ENCODE results near the gene MEX3D. TPM values are rescaled to one million over a fixed set of nuclear protein-coding genes. Genes with fewer than 3 reads are reported as not detected.

Gene MEX3D
- total RNA-seq, 4 donors from 2014 or later: 18.8 to 47.8 (median 28.7) TPM

DNA sequence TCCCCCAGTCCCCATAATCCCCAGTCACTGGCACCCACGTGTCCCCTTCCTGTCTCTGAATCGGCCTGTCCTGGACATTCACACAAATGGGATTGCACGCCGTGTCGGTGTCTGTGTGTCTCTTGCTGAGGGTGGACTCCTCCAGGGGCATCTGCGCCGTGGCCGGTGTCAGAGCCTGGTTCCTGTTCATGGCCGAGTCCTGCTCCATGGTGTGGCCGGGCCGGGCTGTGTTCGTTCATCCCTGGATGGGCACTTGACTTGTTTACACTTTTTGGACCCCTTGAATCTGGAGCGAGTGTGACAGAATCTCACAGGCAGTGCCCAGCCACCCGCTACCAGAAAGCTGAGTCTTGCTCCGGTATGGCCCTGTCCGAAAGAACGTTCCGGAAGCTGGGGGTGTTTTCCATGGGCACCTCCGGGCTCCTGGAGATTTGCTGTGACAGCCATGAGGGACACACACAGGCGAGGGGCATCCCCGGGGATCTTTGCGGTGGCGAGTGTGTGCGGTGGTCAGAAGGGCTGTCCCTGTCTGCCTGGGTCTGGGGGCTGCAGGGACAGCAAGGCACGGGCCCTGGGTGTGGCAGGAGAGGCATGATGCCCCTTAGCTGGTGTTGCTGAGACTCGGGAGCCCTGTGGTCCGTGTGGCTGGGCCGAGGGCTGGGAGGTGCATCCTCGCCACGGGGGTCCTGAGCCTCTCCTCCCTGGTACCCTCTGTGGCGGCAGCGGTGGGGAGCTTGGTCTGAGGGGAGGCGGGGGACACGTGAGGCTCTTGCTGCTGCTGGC lies 6.4 kb upstream of the MEX3D start:
- Histone ChIP-seq H3K27me3 (no peaks in the 10 kb centered on the region), H3K36me3 (peaks cover 0 to 35% of the 10 kb centered on the region in 2 donors), H3K27ac (no peak overlapping the region), H3K9me3 (no peaks in the 10 kb centered on the region), H3K4me1 (no peaks in the 10 kb centered on the region), H3K4me3 (no peak overlapping the region)
- TF ChIP-seq POLR2A (IDR thresholded peaks at IDR 0.05) (no peak), CTCF (IDR thresholded peaks at IDR 0.05) (no peak), POLR2AphosphoS5 (IDR thresholded peaks at IDR 0.05) (no peak), EP300 (IDR thresholded peaks at IDR 0.05) (no peak)
- 60 to 83% methylated on average over 1 to 2 of the region's 34 CpGs for WGBS, 2 donors (ENCODE audit: low coverage in 1 of 2)
- no peak for ATAC-seq

DNA sequence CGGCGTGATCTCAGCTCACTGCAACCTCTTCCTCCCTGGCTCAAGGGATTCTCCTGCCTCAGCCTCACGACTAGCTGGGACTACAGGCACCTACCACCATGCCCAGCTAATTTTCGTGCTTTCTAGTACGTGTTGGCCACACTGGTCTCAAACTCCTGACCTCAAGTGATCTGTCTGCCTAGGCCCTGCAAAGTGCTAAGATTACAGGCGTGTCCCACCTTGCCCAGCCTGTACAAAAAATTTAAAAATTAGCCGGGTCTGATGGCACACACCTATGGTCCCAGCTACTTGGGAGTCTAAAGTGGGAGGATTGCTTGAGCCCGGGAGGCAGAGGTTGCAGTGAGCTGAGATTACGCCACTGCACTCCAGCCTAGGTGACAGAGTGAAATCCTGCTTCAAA lies 4.7 kb upstream of the MEX3D start:
- Histone ChIP-seq H3K9me3 (no peaks in the 10 kb centered on the region), H3K4me1 (peaks cover 0 to 6% (median 4%) of the 10 kb centered on the region in 3 donors), H3K36me3 (peaks cover 0 to 19% of the 10 kb centered on the region in 2 donors), H3K4me3 (no peak overlapping the region), H3K27ac (no peak overlapping the region), H3K27me3 (no peaks in the 10 kb centered on the region)
- ATAC-seq: no peak
- 80 to 83% methylated on average over 2 to 8 of the region's 9 CpGs for WGBS, 2 donors (ENCODE audit: low coverage in 1 of 2)
- TF ChIP-seq POLR2A (IDR thresholded peaks at IDR 0.05) (no peak), POLR2AphosphoS5 (IDR thresholded peaks at IDR 0.05) (no peak), EP300 (IDR thresholded peaks at IDR 0.05) (no peak), CTCF (IDR thresholded peaks at IDR 0.05) (no peak)

DNA sequence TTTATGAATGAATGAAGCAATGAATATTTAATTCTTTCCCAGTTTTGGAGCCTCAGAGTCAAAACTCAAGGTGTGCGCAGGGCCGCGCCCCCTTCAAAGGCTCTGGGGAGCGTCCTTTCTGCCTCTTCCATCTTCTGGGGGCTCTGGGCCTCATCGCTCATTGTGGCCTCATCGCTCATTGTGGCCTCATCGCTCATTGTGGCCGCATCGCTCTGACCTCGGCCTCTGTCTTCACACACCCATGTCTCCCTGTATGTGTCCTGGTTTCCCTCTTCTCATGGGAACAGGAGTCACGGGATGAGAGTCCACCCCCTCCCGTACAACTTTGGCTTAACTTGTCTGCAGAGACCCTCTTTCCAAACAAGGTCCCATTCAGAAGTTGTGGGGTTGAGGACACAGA lies 3.2 kb upstream of the MEX3D start:
- no peaks in the 10 kb centered on the region for H3K27me3 ChIP-seq
- H3K27ac ChIP-seq: no peak overlapping the region
- no peak for ATAC-seq
- H3K36me3 ChIP-seq: peaks cover 0 to 4% of the 10 kb centered on the region in 2 donors
- TF ChIP-seq POLR2A (IDR thresholded peaks at IDR 0.05) (no peak), CTCF (IDR thresholded peaks at IDR 0.05) (no peak), EP300 (IDR thresholded peaks at IDR 0.05) (no peak), POLR2AphosphoS5 (IDR thresholded peaks at IDR 0.05) (no peak)
- 88 to 97% methylated on average over 5 to 9 of the region's 12 CpGs for WGBS, 2 donors (ENCODE audit: low coverage in 1 of 2)
- H3K4me3 ChIP-seq: no peak overlapping the region
- H3K9me3 ChIP-seq: no peaks in the 10 kb centered on the region
- peaks cover 0 to 17% (median 4%) of the 10 kb centered on the region in 3 donors for H3K4me1 ChIP-seq

GRCh38 chr19:1570836-1571235 lies 2.7 kb upstream of the MEX3D start:
- Histone ChIP-seq H3K4me3 (no peak overlapping the region), H3K36me3 (no peaks in the 10 kb centered on the region), H3K4me1 (peaks cover 0 to 22% (median 10%) of the 10 kb centered on the region in 3 donors), H3K9me3 (no peaks in the 10 kb centered on the region), H3K27ac (no peak overlapping the region), H3K27me3 (no peaks in the 10 kb centered on the region)
- no peak for TF ChIP-seq POLR2AphosphoS5 (IDR thresholded peaks at IDR 0.05)
- TF ChIP-seq POLR2A (IDR thresholded peaks at IDR 0.05): no peak
- TF ChIP-seq CTCF (IDR thresholded peaks at IDR 0.05): no peak
- TF ChIP-seq EP300 (IDR thresholded peaks at IDR 0.05): no peak
- 82% methylated on average over 8 of the region's 13 CpGs; no CpG with 5 or more reads in 1 of the 2 donors for WGBS, 2 donors (ENCODE audit: low coverage in 1 of 2)
- ATAC-seq: no peak

GRCh38 chr19:1569997-1570396 lies 1.9 kb upstream of the MEX3D start:
- 78% methylated on average over 4 of the region's 4 CpGs; no CpG with 5 or more reads in 1 of the 2 donors for WGBS, 2 donors (ENCODE audit: low coverage in 1 of 2)
- no peak for TF ChIP-seq POLR2AphosphoS5 (IDR thresholded peaks at IDR 0.05)
- Histone ChIP-seq H3K36me3 (no peaks in the 10 kb centered on the region), H3K4me1 (peaks cover 0 to 27% (median 11%) of the 10 kb centered on the region in 3 donors), H3K27me3 (no peaks in the 10 kb centered on the region), H3K4me3 (no peak overlapping the region), H3K9me3 (no peaks in the 10 kb centered on the region), H3K27ac (no peak overlapping the region)
- ATAC-seq: no peak

Measured in gastroesophageal sphincter (tissue), 4 donors.